HG03108 (cell line): Measurements from ENCODE around the gene CNGA3.

Source experiments
- ATAC-seq: cut with Tn5 transposase; IDR thresholded peaks from one replicate; pipeline ENCODE4 v1.9.1; 2021; ENCODE audit warnings: moderate library complexity; ENCODE audit not compliant: unreplicated experiment

The CNGA3 gene

GRCh38 chr2:98376996-98377395, 30.7 kb downstream of the CNGA3 start:
- ATAC-seq = no peak

GRCh38 chr2:98377544-98377943, 31.3 kb downstream of the CNGA3 start:
- ATAC-seq = no peak

GRCh38 chr2:98378196-98378595, 31.9 kb downstream of the CNGA3 start:
- ATAC-seq = no peak

- no peak for ATAC-seq
These were observed 32.6 kb downstream of the CNGA3 start for GRCh38 chr2:98378901-98379300.

- no peak for ATAC-seq
These were observed 33.3 kb downstream of the CNGA3 start for GRCh38 chr2:98379311-98380202.

GRCh38 chr2:98380203-98380535, 33.9 kb downstream of the CNGA3 start:
- no peak for ATAC-seq

- no peak for ATAC-seq
These were observed 35.2 kb downstream of the CNGA3 start for GRCh38 chr2:98381494-98381893.

- no peak for ATAC-seq
These were observed 35.8 kb downstream of the CNGA3 start for GRCh38 chr2:98382086-98382485.

- ATAC-seq = no peak
These were observed 36.5 kb downstream of the CNGA3 start for GRCh38 chr2:98382739-98383138.

- no peak for ATAC-seq
These were observed 36.9 kb downstream of the CNGA3 start for GRCh38 chr2:98383166-98383565.

GRCh38 chr2:98385050-98385699, 38.9 kb downstream of the CNGA3 start:
- ATAC-seq = no peak

- ATAC-seq = no peak
These were observed 41.2 kb downstream of the CNGA3 start for GRCh38 chr2:98387478-98387877.

GRCh38 chr2:98388081-98388480, 41.8 kb downstream of the CNGA3 start:
- ATAC-seq = no peak

- ATAC-seq = no peak
These were observed 42.5 kb downstream of the CNGA3 start for GRCh38 chr2:98388601-98389250.

GRCh38 chr2:98389251-98389605, 43.0 kb downstream of the CNGA3 start:
- no peak for ATAC-seq

GRCh38 chr2:98390571-98391476, 44.6 kb downstream of the CNGA3 start:
- no peak for ATAC-seq

- no peak for ATAC-seq
These were observed 45.5 kb downstream of the CNGA3 start for GRCh38 chr2:98391581-98392270.

- ATAC-seq = no peak
These were observed 47.1 kb downstream of the CNGA3 start for GRCh38 chr2:98393354-98393753.

GRCh38 chr2:98394595-98395153, 48.4 kb downstream of the CNGA3 start:
- ATAC-seq = no peak

GRCh38 chr2:98395977-98396376, 49.7 kb downstream of the CNGA3 start:
- ATAC-seq = no peak
